GM18498 (cell line): ENCODE data around the gene CKMT1A.

ENCODE experiments used
- ATAC-seq: cut with Tn5 transposase; IDR thresholded peaks from one replicate; pipeline ENCODE4 v1.9.1; 2021; ENCODE audit warnings: mild to moderate bottlenecking, moderate library complexity; ENCODE audit not compliant: unreplicated experiment

Gene CKMT1A

DNA sequence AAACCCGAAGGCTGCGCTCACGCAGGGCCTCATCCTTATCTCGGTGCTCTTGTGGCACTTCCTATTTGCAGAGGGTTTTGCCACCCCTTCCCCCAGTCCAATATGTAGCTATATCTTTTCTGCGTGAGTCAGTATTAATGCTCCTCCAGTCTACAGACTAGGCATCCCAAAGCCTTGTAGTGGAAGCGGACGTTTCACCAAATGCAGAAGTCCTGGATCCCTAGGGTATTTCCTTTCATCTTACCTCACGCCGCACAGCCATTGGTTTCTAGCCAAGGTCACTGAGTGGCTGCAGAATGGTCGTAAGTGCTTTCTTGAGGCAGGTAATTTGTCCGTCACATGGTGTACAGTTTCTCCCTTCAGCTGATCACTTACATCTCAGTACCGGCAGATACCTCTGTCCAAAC is 53.2 kb downstream of the CKMT1A start:
- peak; percentile 14 for ATAC-seq

DNA sequence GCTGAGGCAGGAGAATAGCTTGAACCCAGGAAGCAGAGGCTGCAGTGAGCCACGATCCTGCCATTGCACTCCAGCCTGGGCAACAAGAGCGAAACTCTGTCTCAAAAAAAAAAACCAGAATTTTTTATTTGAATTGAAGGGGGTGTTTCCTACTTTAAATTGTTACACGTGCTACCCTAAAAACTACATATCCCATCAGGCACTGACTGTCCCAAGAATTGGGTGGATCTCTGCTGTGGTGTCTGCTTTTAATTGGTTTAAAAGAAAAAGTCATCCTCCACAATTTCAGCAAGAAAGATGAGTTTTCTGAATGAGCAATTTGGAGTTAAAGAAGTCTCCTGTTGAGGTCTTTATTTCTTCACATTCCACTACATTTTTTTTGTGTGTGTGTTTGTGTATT is 54.7 kb downstream of the CKMT1A start:
- no peak for ATAC-seq
